Activated CD4-positive, CD25-positive, alpha-beta regulatory T cell treated with anti-CD3 and anti-CD28 coated beads, Interleukin-2, amount 50 U/mL, for 24 hours (primary cell): ENCODE measurements around the gene AMPD3.

Source experiments
- ATAC-seq, 2 donors: fragments of 150-1000 bp; cut with Tn5 transposase; one replicate each; pipeline ENCODE4 v1.10.0; 2021; ENCODE audit warnings: mild to moderate bottlenecking in 1 of 2, moderate library complexity in 1 of 2

The AMPD3 gene

DNA sequence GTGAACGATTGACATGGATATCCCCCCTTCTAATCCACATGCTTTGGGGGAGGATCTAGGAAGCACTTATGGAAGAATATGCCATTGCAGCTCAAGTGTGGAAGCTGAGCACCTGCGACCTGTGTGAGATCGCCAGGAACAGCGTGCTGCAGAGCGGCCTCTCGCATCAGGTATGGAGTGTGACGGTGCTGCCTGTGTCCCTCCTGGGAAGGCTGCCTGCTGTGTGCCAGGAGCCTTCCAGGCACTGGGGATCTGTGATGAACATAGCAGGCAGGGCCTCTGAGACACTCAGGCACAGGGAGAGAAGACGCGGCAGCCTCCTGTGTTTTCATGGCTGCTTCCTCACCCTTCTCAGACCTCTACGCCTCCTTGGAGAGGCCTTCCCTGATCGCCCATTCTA, 49.4 kb downstream of the AMPD3 start:
- ATAC-seq = no peak

- ATAC-seq = no peak
Observed at GRCh38 chr11:10505278-10506007, 50.4 kb downstream of the AMPD3 start.

GRCh38 chr11:10506008-10506370, 50.9 kb downstream of the AMPD3 start:
- no peak for ATAC-seq

- ATAC-seq = no peak
Observed at GRCh38 chr11:10511181-10511621, 56.1 kb downstream of the AMPD3 start.

DNA sequence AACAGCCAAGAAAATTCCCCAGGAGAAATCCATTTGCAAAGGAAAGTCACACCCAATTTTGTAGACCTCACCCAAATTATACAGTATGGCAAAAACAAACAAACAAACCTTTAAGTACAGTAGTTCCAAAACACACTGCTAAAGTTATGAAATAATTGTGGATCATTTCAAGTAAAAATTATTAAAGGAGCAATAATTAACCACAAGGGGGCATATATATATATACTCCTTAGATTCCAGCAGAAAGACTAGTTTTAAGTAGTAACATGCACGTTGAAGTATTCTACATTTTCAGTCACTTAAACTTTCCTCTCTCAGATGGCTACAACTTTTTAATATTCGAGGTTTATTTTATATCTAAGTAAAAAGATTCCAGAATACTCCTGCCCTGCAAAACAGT, 59.1 kb downstream of the AMPD3 start:
- no peak for ATAC-seq

GRCh38 chr11:10514709-10515108, 59.6 kb downstream of the AMPD3 start:
- ATAC-seq = no peak

DNA sequence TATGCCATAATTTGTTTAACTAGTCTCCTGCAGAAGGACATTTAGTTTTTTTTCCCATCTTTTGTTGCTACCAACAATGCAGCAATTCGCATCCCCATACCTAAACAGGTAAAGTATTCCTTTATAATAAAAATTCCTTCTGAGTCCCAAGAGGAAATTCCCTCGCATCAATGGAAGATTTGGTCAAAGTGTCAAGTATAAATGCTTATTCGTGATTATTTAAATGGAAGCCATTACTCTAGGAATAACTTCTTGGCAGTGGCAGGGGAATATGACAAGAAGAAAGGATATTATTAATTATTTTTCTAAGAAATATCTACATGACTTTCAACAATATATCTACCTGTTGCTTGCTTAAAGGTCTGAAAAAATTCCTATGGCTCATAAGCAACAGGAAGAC, 60.4 kb downstream of the AMPD3 start:
- ATAC-seq = no peak

GRCh38 chr11:10518123-10518522, 63.1 kb downstream of the AMPD3 start:
- ATAC-seq = no peak

DNA sequence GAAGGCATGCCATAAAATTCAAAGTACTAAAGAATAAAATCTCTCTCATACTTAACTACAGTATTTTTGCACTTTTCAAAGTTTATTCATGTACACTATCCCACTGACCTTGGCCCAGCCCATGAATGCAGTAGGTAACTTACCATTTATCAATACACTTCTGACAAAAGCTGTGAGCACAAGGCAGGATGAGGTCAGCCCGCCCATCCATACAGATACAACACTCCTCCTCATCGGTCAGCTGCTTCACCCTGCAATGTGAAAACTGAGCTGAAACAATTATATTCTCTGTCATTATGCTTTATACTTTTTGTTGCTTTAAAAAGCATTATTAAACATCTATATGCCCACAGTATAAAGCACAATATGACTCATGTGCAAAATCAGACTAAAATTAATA, 63.8 kb downstream of the AMPD3 start:
- ATAC-seq = no peak

DNA sequence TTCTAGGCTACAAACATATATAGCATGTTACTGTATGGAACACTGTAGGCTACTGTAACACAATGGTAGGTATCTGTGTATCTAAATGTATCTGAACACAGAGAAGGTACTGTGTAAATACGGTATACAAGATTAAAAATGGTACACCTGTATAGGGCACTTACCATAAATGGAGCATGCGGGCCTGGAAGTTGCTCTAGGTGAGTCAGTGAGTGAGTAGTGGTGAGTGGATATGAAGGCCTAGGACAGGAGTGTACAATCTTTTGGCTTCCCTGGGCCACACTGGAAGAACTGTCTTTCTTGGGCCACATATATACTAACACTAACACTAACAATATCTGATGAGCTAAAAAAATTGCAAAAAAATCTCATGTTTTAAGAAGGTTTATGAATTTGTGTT, 64.6 kb downstream of the AMPD3 start:
- no peak for ATAC-seq

DNA sequence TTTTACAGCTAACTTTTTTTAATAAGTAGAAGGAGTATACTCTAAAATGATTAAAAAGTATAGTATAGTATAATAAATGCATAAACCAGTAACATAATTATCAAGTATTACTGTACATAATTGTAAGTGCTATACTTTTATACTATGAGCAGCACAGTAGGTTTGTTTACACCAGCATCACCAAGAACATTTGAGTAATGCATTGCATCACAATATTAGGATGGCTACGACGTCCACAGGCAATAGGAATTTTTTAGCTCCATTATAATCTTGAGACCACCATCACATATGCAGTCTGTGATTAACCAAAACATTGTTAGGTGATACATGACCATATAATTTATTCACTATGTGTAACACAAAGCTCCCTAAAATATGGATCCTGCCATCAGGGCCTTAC, 65.5 kb downstream of the AMPD3 start:
- no peak for ATAC-seq

- no peak for ATAC-seq
Observed at GRCh38 chr11:10522276-10522675, 67.2 kb downstream of the AMPD3 start.

- no peak for ATAC-seq
Observed at GRCh38 chr11:10522921-10523320, 67.9 kb downstream of the AMPD3 start.

DNA sequence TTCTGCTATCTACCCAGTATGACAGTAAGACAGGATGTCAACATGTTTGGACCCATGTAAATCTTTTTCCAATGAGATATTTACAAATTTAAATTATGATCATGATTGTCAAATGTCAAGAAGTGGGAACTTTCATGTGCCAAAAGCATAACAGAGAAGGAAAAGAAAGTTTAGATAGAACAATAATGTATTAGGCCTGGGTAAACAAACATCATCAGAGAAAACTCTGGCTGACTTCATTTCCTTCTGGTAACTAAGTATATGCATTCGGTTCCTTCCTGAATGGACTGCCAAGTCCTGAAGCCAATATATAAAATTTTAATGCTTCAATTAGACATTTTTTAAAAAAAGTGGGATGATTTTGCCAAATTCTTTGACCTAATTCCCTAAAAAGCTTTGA, 69.4 kb downstream of the AMPD3 start:
- ATAC-seq = no peak

DNA sequence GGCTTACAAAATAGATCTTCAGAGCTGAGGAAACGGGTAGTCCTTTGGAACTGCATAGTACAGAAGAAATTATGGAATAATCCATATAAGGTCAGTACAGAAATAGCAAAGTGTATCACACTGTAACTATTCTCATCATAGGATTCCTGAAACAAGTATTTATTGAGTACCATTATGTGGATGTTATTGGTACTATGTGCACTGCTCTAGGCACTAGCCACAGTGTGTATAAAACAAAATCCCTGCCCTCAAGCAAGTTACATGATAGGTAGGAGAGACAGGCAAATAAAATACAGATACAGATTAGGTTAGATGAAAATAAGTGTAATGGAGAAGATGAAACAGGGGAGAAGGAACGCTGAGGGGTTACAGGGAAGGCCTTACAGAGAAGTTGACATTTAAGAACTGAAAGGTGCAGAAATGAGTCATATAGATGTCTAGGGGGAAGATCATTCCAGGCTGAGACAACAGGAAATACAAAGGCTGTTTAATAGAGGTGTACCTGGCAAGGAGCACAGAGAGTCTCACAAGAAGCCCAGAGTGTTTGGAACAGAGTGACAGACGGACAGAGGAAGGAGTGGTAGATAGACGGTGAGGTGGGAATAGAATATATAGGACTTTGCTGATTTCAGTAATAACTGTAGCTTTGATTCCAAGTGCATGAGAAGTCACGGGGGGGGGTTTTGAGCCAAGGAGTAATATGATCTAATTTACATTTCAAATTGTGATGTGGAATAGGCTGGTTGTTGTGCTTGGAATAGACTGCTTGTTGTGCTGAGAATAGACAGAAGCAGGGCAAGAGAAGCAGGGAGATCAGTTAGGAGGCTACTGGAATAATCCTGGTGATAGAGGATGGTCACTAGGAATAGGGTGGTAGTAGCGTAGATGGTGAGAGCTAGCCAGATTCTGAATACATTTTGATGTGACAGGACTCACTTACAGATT, 72.2 kb downstream of the AMPD3 start:
- ATAC-seq = peak; percentile 92 to 94

- ATAC-seq = no peak
Observed at GRCh38 chr11:10528121-10528520, 73.1 kb downstream of the AMPD3 start.

GRCh38 chr11:10529279-10529678, 74.2 kb downstream of the AMPD3 start:
- ATAC-seq = no peak

GRCh38 chr11:10532526-10532925, 77.5 kb downstream of the AMPD3 start:
- ATAC-seq = no peak

- ATAC-seq = no peak
Observed at GRCh38 chr11:10533323-10533722, 78.3 kb downstream of the AMPD3 start.

- ATAC-seq = no peak
Observed at GRCh38 chr11:10534316-10534715, 79.3 kb downstream of the AMPD3 start.

GRCh38 chr11:10537600-10537999, 82.5 kb downstream of the AMPD3 start:
- no peak for ATAC-seq

GRCh38 chr11:10538924-10539323, 83.9 kb downstream of the AMPD3 start:
- ATAC-seq = no peak

- no peak for ATAC-seq
Observed at GRCh38 chr11:10539339-10539738, 84.3 kb downstream of the AMPD3 start.

- peak; percentile 1 to 9 for ATAC-seq
Observed at GRCh38 chr11:10540546-10540914, 85.5 kb downstream of the AMPD3 start.
